DMS53 (cell line): ENCODE data around the gene COX6B2.
A peak's percentile ranks its signal among the peaks of the same experiment; 100 is the strongest.

ENCODE experiments used
- DNase-seq: peaks from one replicate; lab custom pipeline; 2025; lab: John Stamatoyannopoulos, UW

COX6B2 gene

DNA sequence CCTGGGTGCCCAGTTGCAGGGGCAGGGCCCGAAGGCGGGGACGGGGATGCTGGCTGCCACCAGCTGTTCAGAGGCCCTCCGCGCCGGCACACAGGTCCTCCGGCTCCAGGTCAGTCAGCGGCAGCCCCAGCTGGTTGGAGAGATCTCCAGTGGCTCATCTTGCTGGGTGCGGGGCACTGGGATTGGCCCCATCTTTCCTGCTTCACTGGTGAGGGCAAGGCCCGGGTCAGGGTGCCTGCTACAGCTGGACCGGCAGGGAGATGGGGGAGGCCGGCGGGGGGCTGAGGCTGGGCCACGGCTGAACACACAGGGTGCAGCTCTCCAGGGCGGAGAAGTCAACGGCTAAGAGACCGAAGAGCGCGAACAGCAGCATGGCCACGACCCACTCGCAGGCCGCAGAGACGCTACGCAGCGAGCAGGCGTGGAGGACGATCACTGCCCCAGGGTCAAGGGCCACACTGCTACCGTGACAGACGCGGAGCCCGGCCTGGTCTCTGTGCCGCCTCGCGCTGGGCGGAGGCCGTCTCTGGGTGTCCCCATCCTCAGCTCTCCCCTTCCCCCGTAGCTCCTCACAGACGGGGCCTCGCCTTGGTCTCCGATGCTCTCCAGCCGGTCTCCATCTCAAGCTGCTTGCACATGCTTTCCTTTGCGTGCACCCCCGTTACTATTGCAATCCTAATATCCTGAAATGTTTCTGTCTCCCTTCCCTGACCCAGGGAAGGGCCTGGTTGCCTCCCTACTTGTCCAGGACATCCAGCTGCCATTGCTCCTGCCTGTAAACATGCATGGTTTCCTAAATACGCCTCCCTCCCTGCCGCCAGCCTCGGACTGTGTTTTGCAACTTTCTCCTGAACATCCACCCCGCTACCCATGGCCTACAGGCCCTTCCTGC, 41.7 kb downstream of the COX6B2 start:
- no peak for DNase-seq

DNA sequence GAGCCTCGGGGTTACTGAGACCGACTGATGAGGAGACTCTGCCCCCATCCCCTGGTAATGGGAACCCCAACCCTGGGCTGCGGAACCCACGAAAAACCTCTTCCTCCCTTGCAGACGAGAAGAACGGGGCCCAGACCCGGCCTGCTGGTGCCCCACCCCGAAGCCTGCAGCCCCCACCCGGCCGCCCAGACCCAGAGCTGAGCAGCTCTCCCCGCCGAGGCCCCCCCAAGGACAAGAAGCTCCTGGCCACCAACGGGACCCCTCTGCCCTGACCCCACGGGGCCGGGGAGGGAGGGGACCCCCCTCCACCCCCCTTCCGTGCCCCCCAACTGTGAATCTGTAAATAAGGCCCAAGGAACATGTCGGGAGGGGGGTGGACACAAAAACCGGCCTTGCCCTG, 42.7 kb downstream of the COX6B2 start:
- no peak for DNase-seq

DNA sequence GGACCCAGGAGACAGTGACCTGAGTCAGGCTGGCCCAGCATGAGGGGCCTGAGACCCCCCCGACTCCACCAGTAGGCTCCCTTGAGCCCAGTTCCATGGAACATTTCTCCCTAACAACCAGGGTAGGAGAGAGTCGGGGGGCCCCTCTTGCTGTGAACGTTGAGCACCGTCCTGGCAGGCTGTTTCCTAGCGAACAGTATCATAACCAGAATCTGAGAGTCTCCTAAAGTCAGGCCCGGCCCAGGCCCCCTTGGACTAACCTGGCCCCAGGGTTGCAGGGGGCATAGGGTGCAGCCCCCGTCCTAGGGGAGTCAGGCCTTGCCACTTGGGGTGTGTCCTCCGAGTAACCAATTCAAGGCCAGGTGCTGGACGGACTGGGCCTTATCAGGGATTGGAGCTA, 43.1 kb downstream of the COX6B2 start:
- no peak for DNase-seq

DNA sequence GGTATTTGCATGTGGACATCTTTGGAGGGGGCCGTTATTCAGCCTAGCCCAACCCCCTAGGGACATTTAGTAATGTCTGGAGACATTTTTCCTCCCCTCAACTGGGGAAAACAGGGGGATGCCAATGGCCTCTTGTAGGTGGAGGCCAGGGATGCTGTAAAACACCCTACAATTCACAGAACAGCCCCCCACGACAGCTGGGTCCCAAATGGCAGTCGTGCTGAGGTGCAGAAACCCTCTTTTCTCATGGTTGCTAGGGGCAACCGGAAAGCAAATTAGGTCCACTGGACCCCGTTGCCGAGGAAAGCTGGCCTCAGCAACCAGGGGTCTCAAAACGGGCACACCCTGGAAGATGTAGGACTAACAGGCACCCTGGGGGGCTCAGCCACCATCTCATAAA, 44.0 kb downstream of the COX6B2 start:
- no peak for DNase-seq

DNA sequence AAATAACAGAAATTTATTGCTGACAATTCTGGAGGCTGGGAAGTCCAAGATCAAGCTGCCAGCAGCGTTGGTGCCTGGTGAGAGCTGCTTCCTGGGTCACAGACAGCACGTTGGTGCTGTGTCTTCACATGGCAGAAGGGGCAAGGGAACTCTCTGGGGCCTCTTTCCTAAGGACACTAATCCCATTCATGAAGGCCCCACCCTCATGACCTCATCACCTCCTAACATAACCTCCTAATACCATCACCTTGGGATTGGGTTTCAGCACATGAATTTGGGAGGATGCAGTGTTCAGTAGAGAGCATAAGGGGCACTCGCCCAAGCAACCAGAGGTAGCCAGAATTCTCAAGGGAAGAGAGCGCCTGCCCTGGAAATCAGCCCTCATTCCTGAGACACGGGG, 45.1 kb downstream of the COX6B2 start:
- DNase-seq = no peak

DNA sequence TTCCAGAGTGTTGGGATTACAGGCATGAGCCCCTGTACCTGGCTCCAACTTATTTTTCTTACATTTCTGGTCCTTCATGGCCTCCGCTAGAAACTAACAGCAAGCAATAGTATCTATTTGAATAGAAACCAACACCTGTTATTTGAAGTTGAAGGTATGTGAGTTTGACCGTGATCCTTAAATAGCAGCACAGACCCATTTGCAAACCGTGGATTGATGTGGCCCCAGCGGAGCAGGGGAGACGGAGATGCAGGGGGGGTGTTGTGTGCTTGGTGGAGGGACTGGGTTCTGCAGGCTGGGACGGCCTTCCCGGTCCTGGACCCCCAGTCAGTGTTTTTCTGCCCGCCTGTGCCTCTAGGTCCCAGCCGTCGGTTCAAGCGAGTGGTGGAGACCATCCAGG, 46.2 kb downstream of the COX6B2 start:
- no peak for DNase-seq

DNA sequence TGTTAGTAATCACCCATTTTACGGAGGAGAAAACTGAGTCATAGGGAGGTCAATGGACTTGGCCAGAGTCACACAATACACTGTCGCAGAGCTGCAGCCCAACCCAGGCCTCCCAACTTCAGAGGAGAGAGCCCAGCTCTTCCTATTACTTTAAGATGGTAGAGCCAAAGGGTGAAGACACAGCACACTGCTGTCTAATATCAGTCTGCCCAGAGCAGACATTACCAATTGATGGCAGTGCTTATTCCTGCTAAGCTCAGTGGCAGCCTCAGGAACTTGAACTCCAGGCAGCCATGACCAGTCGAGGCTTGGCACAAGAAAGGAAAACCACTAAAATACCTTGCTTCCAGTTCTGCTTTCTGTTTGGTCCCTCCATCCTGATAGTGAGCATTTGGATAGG, 47.8 kb downstream of the COX6B2 start:
- no peak for DNase-seq

DNA sequence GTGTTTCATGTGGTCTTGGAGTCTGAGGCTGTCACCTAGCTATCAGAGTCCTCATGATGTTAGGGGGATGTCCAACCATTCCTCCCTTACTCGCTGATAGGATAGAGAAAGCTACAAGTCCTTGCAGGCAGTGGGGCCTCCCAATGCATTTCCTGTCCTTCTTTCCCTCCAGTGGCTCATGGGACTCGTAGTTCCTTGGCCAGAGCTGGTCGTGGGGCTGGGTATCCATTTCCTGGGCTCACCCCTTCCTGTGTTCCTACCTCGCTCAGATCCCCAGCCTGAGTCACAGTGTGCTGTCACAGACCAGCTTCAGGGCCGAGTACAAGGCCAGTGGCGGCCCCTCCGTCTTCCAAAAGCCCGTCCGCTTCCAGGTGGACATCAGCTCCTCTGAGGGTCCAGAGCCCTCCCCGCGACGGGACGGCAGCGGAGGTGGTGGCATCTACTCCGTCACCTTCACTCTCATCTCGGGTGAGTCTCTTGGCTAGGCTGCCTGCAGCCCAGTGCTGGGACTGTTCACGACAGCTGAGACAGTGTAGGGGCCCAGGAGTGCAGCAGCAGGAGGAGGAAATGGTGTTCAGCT, 48.4 kb downstream of the COX6B2 start:
- DNase-seq = no peak

DNA sequence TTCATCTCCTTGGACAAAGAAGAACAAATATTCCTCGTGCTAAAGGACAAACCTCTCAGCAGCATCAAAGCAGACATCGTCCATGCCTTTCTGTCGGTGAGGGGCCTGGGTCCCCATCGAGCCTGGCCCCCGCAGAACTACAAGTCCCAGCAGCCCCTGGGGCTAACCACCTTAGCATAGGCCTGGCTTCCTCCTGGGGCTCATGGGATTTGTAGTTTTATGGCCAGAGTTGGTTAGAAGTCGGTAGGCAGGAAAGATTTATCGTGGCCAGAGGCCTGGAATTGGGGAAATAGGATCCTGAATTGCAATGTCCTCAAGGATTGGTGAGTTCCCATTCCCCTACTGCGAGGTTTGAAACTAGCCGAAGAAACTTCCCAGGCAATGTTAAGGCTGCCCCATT, 49.0 kb downstream of the COX6B2 start:
- peak; percentile 61 for DNase-seq

DNA sequence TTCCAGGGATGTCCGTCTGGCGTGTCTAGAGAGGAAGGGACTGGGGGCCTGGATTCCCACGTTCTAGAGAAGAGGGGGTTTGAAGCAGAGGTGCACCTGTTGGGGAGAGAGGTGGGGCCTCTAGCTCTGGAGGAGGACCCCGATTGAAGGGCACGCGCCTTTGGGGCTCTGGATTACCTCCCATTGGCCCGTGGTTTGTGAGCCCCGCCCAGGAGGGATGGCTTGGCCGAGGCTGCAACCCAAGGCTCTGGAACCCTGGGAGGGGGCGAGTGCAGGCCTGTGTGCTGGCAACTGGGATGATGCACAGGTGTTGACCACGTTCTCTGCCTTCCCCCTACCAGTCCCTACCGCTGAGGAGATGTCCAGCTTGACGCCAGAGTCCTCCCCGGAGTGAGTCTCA, 49.5 kb downstream of the COX6B2 start:
- DNase-seq = no peak

DNA sequence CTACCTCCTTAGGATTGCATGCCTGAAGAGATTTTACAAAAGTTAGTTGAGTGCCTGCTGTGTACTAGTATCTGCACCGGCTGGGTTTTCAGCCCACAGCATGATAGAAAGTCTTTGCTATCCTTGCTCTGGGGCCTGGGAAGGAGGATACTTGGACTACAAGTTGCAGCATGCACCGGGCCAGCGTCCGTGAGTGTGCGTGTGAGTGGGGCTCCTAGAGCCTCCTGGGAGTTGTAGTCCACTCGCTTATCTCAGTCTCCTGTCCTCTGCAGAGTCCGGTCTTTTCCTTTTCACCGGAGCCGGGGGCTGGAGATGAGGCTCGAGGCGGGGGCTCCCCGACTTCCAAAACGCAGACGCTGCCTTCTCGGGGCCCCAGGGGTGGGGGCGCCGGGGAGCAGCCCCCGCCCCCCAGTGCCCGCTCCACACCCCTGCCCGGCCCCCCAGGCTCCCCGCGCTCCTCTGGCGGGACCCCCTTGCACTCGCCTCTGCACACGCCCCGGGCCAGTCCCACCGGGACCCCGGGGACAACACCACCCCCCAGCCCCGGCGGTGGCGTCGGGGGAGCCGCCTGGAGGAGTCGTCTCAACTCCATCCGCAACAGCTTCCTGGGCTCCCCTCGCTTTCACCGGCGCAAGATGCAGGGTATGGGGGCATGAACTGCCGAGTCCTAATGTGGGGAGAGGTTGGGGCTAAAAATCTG, 50.1 kb downstream of the COX6B2 start:
- DNase-seq = peak; percentile 76

DNA sequence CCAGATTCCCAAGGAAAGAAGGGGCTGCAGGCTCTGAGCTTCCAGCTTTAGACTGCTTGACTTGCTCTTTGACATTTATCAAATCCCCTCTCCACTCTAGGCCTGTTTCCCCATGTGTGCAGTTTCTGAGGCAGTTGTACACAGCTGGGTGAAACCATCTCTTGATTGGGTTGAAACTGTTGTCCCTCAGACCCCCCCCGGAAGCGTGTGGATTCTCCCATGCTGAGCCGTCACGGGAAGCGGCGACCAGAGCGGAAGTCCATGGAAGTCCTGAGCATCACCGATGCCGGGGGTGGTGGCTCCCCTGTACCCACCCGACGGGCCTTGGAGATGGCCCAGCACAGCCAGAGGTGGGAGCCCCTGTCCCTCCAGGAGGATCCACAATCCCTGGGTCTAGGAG, 51.0 kb downstream of the COX6B2 start:
- DNase-seq = no peak

DNA sequence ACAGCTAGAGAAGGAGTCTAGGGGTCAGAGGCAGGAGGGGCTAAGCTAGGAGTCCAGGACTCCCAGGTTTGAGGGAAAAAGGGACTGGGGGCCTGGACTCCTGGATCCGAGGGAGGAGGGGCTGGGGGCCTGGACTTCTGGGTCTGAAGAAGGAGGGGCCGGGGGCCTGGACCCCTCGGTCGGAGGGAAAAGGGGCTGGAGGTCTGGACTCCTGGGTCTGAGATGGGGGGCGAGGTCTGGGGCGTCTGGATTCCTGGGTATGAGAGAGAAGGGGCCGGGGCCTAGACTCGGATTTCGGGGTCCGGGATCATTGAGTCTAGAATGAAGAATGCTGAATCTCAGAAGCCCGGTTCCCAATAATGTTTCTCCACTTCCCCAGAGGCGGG, 52.2 kb downstream of the COX6B2 start:
- no peak for DNase-seq

DNA sequence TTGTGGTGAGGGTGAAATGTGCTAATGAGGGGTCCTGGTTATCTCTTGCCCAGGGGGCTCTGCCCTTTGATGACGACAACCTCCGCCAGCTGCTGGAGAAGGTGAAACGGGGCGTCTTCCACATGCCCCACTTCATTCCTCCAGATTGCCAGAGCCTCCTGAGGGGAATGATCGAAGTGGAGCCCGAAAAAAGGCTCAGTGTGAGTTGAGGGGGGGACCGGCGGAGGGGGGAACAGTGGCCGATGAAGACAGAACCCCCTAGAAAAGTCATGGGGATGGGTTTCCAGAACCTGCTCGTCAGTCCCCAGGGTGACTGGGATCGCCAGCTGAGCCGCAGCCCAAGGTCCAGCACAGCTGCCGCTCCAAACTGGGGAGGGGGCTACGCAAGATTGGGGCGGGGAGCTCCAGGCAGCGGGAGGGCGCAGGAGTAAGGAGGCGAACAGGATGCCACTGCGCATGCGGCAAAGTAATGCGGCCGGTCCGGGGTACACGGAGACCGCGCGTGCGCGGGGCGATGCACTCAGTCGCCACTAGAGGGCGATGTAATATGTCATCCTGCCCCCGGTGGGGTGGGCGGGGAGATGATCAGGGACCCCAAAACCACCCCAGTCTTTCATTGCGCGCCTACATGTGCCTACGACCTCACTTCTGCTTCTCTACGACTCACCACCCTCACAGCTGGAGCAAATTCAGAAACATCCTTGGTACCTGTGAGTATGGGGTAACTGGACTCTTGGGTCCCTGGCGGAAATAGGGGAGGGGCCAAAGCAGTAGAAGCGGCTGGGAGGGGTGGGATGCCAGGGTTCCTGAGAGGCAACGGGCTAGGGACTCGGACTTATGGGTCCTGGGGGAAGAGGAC, 52.8 kb downstream of the COX6B2 start:
- peak; percentile 85 for DNase-seq

DNA sequence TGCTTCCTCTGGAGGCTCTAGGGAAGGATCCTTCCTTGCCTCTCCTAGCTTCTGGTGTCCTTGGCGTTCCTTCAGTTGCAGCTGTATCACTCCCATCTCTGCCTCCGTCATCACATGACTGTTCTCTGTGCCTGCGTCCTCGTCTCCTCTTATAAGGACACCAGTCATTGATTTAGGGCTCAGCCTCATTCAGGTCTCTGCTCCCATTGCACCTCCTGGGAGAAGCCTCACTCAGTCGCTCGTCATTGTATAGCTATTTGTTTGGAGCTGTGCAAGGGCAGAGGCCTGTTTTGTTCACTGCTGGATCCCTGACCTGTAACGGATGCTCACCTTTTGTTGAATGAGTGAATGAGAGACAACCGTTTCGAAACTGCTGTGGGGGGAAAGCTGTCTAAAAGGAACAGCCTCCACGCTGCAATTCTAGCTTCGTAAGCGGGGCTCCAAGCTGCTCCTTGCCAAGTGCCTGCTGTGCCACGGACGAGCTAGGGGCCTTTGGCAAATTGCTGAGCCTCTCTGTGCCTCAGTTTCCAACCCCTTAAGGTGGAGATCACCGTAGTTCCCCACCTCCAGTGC, 53.5 kb downstream of the COX6B2 start:
- DNase-seq = no peak

DNA sequence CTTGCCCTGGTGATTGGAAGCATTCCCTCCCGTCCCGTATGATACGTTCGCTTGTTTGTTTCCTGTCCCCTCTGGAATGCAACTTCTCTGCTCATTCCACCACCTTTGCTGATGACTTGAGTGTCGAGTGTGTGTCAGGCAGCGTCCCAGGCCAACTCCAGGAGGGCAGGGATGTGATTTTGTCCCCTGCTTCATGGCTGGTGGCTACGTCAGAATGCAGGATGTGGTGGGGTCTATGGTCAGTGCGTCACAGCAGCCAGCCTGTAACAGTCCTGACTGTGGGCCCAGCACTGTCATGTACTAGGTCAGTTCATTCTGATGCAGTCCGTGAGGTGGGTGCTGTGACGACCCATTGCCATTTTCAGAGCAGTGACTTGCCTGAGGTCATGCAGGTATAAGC, 54.5 kb downstream of the COX6B2 start:
- no peak for DNase-seq
